ENCODE measurements around the gene IFIH1.

The IFIH1 gene

DNA sequence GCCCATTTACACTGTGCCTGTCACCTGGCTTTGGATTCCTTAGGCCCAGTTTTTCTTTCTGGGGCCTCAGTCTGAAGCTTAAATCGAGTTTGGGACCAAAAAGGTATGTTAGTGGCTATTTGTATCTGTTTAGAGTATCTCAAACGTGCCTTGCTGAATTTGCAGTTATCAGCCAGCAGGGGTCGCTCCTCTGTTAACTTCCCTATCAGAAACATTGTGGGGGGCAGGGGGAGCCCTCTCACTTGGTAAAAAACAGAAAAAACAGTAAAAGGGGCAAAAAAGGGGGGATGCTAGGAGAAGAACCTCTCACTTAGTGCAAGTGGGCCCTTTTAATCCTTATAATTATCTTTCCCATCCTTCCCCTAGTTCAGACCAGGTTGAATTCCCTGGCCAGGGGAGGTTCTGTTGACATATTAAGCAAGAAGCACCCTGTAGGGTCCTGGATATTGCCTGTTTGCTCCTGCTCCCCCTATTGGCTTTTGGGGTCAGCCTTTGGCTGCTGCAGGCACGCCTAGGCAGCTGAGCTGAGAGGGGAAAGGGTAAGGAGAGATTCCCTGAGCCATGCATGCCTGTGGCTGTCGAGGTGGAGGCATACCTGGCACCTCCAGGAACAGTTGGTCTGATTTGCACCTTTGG, 8.8 kb upstream of the IFIH1 start:
- no peak for DNase-seq (ENCODE audit: low read depth)
- H3K4me3 ChIP-seq (ENCODE audit: low read length), result no peak overlapping the region
- TF ChIP-seq, protein P1, sequence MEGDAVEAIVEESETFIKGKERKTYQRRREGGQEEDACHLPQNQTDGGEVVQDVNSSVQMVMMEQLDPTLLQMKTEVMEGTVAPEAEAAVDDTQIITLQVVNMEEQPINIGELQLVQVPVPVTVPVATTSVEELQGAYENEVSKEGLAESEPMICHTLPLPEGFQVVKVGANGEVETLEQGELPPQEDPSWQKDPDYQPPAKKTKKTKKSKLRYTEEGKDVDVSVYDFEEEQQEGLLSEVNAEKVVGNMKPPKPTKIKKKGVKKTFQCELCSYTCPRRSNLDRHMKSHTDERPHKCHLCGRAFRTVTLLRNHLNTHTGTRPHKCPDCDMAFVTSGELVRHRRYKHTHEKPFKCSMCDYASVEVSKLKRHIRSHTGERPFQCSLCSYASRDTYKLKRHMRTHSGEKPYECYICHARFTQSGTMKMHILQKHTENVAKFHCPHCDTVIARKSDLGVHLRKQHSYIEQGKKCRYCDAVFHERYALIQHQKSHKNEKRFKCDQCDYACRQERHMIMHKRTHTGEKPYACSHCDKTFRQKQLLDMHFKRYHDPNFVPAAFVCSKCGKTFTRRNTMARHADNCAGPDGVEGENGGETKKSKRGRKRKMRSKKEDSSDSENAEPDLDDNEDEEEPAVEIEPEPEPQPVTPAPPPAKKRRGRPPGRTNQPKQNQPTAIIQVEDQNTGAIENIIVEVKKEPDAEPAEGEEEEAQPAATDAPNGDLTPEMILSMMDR (IDR thresholded peaks at IDR 0.05; ENCODE audit: insufficient read depth, low read depth, low read length, missing control alignments), result peak; percentile 41

GRCh38 chr2:162324953-162325352, 6.5 kb upstream of the IFIH1 start:
- TF ChIP-seq, protein P1 (IDR thresholded peaks at IDR 0.05; ENCODE audit: insufficient read depth, low read depth, low read length, missing control alignments), result no peak
- DNase-seq (ENCODE audit: low read depth), result no peak
- no peak overlapping the region for H3K4me3 ChIP-seq (ENCODE audit: low read length)

GRCh38 chr2:162320864-162321517, 2.5 kb upstream of the IFIH1 start:
- no peak overlapping the region for H3K4me3 ChIP-seq (ENCODE audit: low read length)
- TF ChIP-seq, protein P1 (IDR thresholded peaks at IDR 0.05; ENCODE audit: insufficient read depth, low read depth, low read length, missing control alignments), result no peak
- DNase-seq (ENCODE audit: low read depth), result no peak

- peak overlapping the region; percentile 74 for H3K4me3 ChIP-seq (ENCODE audit: low read length)
- TF ChIP-seq, protein P1 (IDR thresholded peaks at IDR 0.05; ENCODE audit: insufficient read depth, low read depth, low read length, missing control alignments), result no peak
- peak; percentile 41 for DNase-seq (ENCODE audit: low read depth)
These were observed 590 bp downstream of the IFIH1 start for GRCh38 chr2:162317861-162318327.

GRCh38 chr2:162317058-162317742, 1.3 kb downstream of the IFIH1 start:
- peak overlapping the region; percentile 74 for H3K4me3 ChIP-seq (ENCODE audit: low read length)
- DNase-seq (ENCODE audit: low read depth), result no peak
- TF ChIP-seq, protein P1 (IDR thresholded peaks at IDR 0.05; ENCODE audit: insufficient read depth, low read depth, low read length, missing control alignments), result no peak

- H3K4me3 ChIP-seq (ENCODE audit: low read length), result no peak overlapping the region
- no peak for DNase-seq (ENCODE audit: low read depth)
- TF ChIP-seq, protein P1 (IDR thresholded peaks at IDR 0.05; ENCODE audit: insufficient read depth, low read depth, low read length, missing control alignments), result no peak
These were observed 1.9 kb downstream of the IFIH1 start for GRCh38 chr2:162316590-162316989.

Measured in epithelial cell of esophagus (primary cell).